ENCODE data around the gene GNB1L.

DNA sequence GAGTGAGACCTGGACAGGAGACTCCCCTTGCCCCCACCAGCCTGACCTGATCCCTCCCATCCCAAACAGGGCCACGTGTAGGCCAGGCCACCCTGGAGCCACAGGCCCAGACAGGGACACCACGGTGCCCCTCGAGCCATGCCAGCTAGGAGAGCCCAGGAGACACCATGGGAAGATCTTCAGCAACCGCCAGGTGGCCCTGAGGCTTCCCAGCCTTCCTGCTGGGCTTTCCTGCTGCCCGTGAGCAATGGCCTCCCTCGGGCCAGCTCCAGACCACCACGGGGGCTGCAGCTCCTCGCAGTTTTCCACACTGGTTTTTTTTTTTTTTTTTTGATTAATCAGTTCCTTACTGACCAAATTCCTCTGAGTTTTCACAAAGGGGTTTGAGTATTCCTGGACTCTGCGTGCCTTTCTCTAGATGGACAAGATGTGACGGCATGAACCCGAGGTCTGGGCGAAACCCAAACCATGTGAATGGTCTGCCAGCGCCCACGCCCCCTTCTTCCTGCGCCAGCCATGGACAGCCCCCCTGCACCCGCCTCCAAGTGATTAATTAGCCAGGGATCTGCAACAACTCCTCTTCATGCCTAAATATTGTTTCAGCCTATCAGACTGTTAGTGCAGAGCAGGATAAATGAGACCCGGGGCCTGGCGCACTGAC is 53.2 kb downstream of the GNB1L start:
- TF ChIP-seq, protein P1, sequence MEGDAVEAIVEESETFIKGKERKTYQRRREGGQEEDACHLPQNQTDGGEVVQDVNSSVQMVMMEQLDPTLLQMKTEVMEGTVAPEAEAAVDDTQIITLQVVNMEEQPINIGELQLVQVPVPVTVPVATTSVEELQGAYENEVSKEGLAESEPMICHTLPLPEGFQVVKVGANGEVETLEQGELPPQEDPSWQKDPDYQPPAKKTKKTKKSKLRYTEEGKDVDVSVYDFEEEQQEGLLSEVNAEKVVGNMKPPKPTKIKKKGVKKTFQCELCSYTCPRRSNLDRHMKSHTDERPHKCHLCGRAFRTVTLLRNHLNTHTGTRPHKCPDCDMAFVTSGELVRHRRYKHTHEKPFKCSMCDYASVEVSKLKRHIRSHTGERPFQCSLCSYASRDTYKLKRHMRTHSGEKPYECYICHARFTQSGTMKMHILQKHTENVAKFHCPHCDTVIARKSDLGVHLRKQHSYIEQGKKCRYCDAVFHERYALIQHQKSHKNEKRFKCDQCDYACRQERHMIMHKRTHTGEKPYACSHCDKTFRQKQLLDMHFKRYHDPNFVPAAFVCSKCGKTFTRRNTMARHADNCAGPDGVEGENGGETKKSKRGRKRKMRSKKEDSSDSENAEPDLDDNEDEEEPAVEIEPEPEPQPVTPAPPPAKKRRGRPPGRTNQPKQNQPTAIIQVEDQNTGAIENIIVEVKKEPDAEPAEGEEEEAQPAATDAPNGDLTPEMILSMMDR (IDR thresholded peaks at IDR 0.05), result no peak
- TF ChIP-seq, protein P2, sequence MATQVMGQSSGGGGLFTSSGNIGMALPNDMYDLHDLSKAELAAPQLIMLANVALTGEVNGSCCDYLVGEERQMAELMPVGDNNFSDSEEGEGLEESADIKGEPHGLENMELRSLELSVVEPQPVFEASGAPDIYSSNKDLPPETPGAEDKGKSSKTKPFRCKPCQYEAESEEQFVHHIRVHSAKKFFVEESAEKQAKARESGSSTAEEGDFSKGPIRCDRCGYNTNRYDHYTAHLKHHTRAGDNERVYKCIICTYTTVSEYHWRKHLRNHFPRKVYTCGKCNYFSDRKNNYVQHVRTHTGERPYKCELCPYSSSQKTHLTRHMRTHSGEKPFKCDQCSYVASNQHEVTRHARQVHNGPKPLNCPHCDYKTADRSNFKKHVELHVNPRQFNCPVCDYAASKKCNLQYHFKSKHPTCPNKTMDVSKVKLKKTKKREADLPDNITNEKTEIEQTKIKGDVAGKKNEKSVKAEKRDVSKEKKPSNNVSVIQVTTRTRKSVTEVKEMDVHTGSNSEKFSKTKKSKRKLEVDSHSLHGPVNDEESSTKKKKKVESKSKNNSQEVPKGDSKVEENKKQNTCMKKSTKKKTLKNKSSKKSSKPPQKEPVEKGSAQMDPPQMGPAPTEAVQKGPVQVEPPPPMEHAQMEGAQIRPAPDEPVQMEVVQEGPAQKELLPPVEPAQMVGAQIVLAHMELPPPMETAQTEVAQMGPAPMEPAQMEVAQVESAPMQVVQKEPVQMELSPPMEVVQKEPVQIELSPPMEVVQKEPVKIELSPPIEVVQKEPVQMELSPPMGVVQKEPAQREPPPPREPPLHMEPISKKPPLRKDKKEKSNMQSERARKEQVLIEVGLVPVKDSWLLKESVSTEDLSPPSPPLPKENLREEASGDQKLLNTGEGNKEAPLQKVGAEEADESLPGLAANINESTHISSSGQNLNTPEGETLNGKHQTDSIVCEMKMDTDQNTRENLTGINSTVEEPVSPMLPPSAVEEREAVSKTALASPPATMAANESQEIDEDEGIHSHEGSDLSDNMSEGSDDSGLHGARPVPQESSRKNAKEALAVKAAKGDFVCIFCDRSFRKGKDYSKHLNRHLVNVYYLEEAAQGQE (IDR thresholded peaks at IDR 0.05; ENCODE audit: insufficient read depth in 1 of 2, low read depth in 2 of 2, low read length in 1 of 2), result no peak
- no peak for TF ChIP-seq POLR2AphosphoS5 (IDR thresholded peaks at IDR 0.05; ENCODE audit: low read depth, low read length)
- no peak for TF ChIP-seq SIN3A (IDR thresholded peaks at IDR 0.05; ENCODE audit: borderline replicate concordance, insufficient read depth, low read depth, low read length)

All from Panc1 (cell line).